HepG2 (cell line): Measurements from ENCODE around the gene ANGPTL2. TPM values are rescaled to one million over a fixed set of nuclear protein-coding genes. Genes with fewer than 3 reads are reported as not detected.

Source experiments
- ATAC-seq: fragments of 200-7000 bp; cut with Tn5 transposase; 3 replicates; pipeline ENCODE4 v1.9.1; 2020; ENCODE audit warnings: mild to moderate bottlenecking, moderate library complexity
- BruUV-seq: library from RNA; stranded (reverse); fragments of 400-500 nt; replicated peaks from 2 replicates; lab custom pipeline; 2021; lab: Mats Ljungman, UMichigan
- CTCF ChIA-PET: fragments of 300-600 bp; formaldehyde crosslinking; extraction: SDS; loops from one replicate; lab custom pipeline; 2021; ENCODE audit warnings: low total read pairs, inconsistent platforms, low intra/inter-chr PET ratio; lab: Yijun Ruan, JAX
- POLR2A ChIA-PET: fragments of 350-600 bp; sonication (Branson Sonifier 250); formaldehyde crosslinking; loops from one replicate; lab custom pipeline; 2020; ENCODE audit warnings: antibody characterized with exemption, inconsistent platforms; lab: Yijun Ruan, JAX
- DNase-seq: peaks from one replicate; pipeline ENCODE4 v3.0.0-alpha.2; 2015; ENCODE audit warnings: low spot score
- FAIRE-seq: peaks from 3 replicates; lab custom pipeline; 2011; peaks lifted over from hg19 to GRCh38; lab: Jason Lieb, UNC
- H2AFZ ChIP-seq: one replicate; pipeline ENCODE4 v1.6.1; 2011; ENCODE audit warnings: low read length, inconsistent platforms
- H3K27ac ChIP-seq: fragments of 300-600 bp; 3 replicates; pipeline ENCODE4 v1.8.0; 2011; ENCODE audit warnings: mixed run types, mild to moderate bottlenecking, mixed read lengths, low read length, inconsistent platforms; ENCODE audit not compliant: insufficient read depth; ENCODE audit errors: extremely low read length
- H3K27me3 ChIP-seq, 2 experiments: fragments of 200-600 bp in 1 of 2; 2 replicates in 1 of 2; 3 replicates in 1 of 2; pipeline versions ENCODE4 v1.6.0 to v1.8.0; 2011; ENCODE audit warnings: low read length in 2 of 2, mild to moderate bottlenecking in 2 of 2, moderate library complexity in 2 of 2, inconsistent platforms in 1 of 2; ENCODE audit not compliant: insufficient read depth in 2 of 2, control insufficient read depth in 1 of 2
- H3K36me3 ChIP-seq, 2 experiments: fragments of 200-600 bp in 1 of 2; replicated peaks in 1 of 2; 2 replicates in 1 of 2; 3 replicates in 1 of 2; pipeline versions ENCODE4 v1.5.1 to v1.8.0; 2011; ENCODE audit warnings: low read length in 2 of 2, inconsistent platforms in 1 of 2; ENCODE audit not compliant: insufficient read depth in 2 of 2, control insufficient read depth in 1 of 2
- H3K4me1 ChIP-seq: 2 replicates; pipeline ENCODE4 v1.5.1; 2012; ENCODE audit warnings: low read length, inconsistent platforms; ENCODE audit not compliant: insufficient read depth
- H3K4me2 ChIP-seq: 2 replicates; pipeline ENCODE4 v1.6.0; 2011; ENCODE audit warnings: low read depth, low read length, inconsistent platforms
- H3K4me3 ChIP-seq, 3 experiments: fragments of 200-600 bp in 1 of 3; sonication (generic), shearing (Covaris generic) in 1 of 3; replicated peaks in 1 of 3; 2 replicates each; pipeline ENCODE4 v1.5.1; 2011 to 2016; ENCODE audit warnings: low read length in 3 of 3, inconsistent platforms in 2 of 3, low read depth in 2 of 3, mild to moderate bottlenecking in 2 of 3, control low read depth in 1 of 3, mixed read lengths in 1 of 3; ENCODE audit not compliant: insufficient read depth in 1 of 3
- H3K79me2 ChIP-seq: one replicate; pipeline ENCODE4 v1.6.1; 2011; ENCODE audit warnings: low read length, inconsistent platforms; ENCODE audit not compliant: insufficient read depth
- H3K9ac ChIP-seq: 2 replicates; pipeline ENCODE4 v1.6.0; 2011; ENCODE audit warnings: mild to moderate bottlenecking, low read depth, low read length, inconsistent platforms; ENCODE audit not compliant: insufficient read depth
- H3K9me3 ChIP-seq: 2 replicates; pipeline ENCODE4 v1.5.1; 2012; ENCODE audit warnings: mild to moderate bottlenecking, low read length
- H4K20me1 ChIP-seq: 2 replicates; pipeline ENCODE4 v1.6.0; 2011; ENCODE audit warnings: inconsistent platforms, mild to moderate bottlenecking, low read length, moderate library complexity; ENCODE audit not compliant: insufficient read depth
- ARID5B ChIP-seq: IDR thresholded peaks from 2 replicates; pipeline ENCODE4 v1.4.0; 2020; ENCODE audit warnings: mild to moderate bottlenecking, missing genetic modification reagents
- CBFB ChIP-seq: sonication (generic); formaldehyde crosslinking; IDR thresholded peaks from 2 replicates; pipeline ENCODE4 v1.4.0; 2020; ENCODE audit warnings: missing genetic modification reagents
- CREB1 ChIP-seq, 2 experiments: fragments of 450-650 bp in 1 of 2; IDR thresholded peaks; 2 replicates each; pipeline ENCODE4 v1.6.1; 2016 to 2017; ENCODE audit warnings: control low read depth in 1 of 2, mild to moderate bottlenecking in 1 of 2, missing compliant biosample characterization in 1 of 2, missing genetic modification characterization in 1 of 2
- ETV5 ChIP-seq: IDR thresholded peaks from 2 replicates; pipeline ENCODE4 v1.6.1; 2018; ENCODE audit warnings: missing biosample characterization, missing genetic modification reagents, inconsistent platforms, borderline replicate concordance
- GTF3A ChIP-seq: sonication (generic); formaldehyde crosslinking; conservative IDR thresholded peaks from 2 replicates; pipeline ENCODE4 v1.4.0; 2020; ENCODE audit warnings: mild to moderate bottlenecking, missing genetic modification reagents
- JUND ChIP-seq: sonication (generic); formaldehyde crosslinking; IDR thresholded peaks from 2 replicates; pipeline ENCODE4 v1.8.0; 2022; ENCODE audit warnings: mild to moderate bottlenecking, missing genetic modification reagents
- KAT7 ChIP-seq: IDR thresholded peaks from 2 replicates; pipeline ENCODE4 v1.6.1; 2018; ENCODE audit warnings: borderline replicate concordance, missing compliant biosample characterization
- NFYC ChIP-seq: IDR thresholded peaks from 2 replicates; pipeline ENCODE4 v1.6.1; 2016; ENCODE audit warnings: missing genetic modification reagents, missing compliant biosample characterization
- NR3C1 ChIP-seq: sonication (generic); formaldehyde crosslinking; IDR thresholded peaks from 2 replicates; pipeline ENCODE4 v1.4.0; 2020; ENCODE audit warnings: missing genetic modification reagents
- SIN3B ChIP-seq: fragments of 150-350 bp; IDR thresholded peaks from 2 replicates; pipeline ENCODE4 v1.6.1; 2014; ENCODE audit warnings: low read length
- TAF1 ChIP-seq: sonication (generic); formaldehyde crosslinking; IDR thresholded peaks from 2 replicates; pipeline ENCODE4 v1.4.0; 2020; ENCODE audit warnings: missing genetic modification reagents
- TBP ChIP-seq: sonication (generic); formaldehyde crosslinking; IDR thresholded peaks from 2 replicates; pipeline ENCODE4 v1.5.0; 2020; ENCODE audit warnings: missing genetic modification reagents
- TRIM24 ChIP-seq: sonication (generic); formaldehyde crosslinking; IDR thresholded peaks from 2 replicates; pipeline ENCODE4 v1.8.0; 2022; ENCODE audit warnings: mild to moderate bottlenecking, missing genetic modification reagents
- ZBTB38 ChIP-seq: sonication (generic); formaldehyde crosslinking; IDR thresholded peaks from 2 replicates; pipeline ENCODE4 v1.5.1; 2020; ENCODE audit warnings: mild to moderate bottlenecking, missing genetic modification reagents
- ZNF251 ChIP-seq: sonication (generic); formaldehyde crosslinking; IDR thresholded peaks from 2 replicates; pipeline ENCODE4 v1.9.0; 2021; ENCODE audit warnings: mild to moderate bottlenecking, missing genetic modification reagents
- ZNF367 ChIP-seq: sonication (generic); formaldehyde crosslinking; IDR thresholded peaks from 2 replicates; pipeline ENCODE4 v1.4.0; 2020; ENCODE audit warnings: missing genetic modification reagents, borderline replicate concordance
- ZNF782 ChIP-seq: sonication (generic); formaldehyde crosslinking; IDR thresholded peaks from 2 replicates; pipeline ENCODE4 v1.4.0; 2020; ENCODE audit warnings: missing genetic modification reagents, mild to moderate bottlenecking, borderline replicate concordance
- WGBS: methylation state at CpG from one replicate; pipeline ENCODE4 v1.1.6; 2017; ENCODE audit warnings: low lambda C conversion rate; 5-methylcytosine and 5-hydroxymethylcytosine counted together
- in situ Hi-C: cut with HindIII; loops from 2 replicates; pipeline ENCODE4 v1.10.0; 2017; ENCODE audit warnings: low pct_unique_long_range_greater_than_20kb; ENCODE audit not compliant: extremely low pct_ligation_motif_present
- intact Hi-C: fragments of 100-400 bp; cut with micrococcal nuclease; formaldehyde crosslinking; loops from one replicate; pipeline ENCODE4 v1.10.0; 2022; ENCODE audit not compliant: unreplicated experiment
- polyA plus RNA-seq, 8 experiments: library from polyadenylated mRNA; depleted of rRNA in 3 of 8; stranded (reverse) in 7 of 8; unstranded in 1 of 8; fragments of >200 nt; fragmentation: Illumina TruSeq in 4 of 8; extraction: Trizol in 4 of 8; gene quantifications; 2 replicates each; pipeline versions ENCODE4 v1.2.1 to v1.2.3, GENCODE V29; 2011 to 2016; ENCODE audit warnings: low read depth in 4 of 8, missing spikeins in 1 of 8, mixed read lengths in 1 of 8; ENCODE audit not compliant: insufficient read depth in 1 of 8
- total RNA-seq, 5 experiments: library from RNA; depleted of rRNA; stranded (reverse); fragments of >200 nt; fragmentation: Illumina TruSeq; extraction: Trizol; gene quantifications; 2 replicates each; pipeline ENCODE4 v1.2.3, GENCODE V29; 2016; ENCODE audit warnings: low read depth in 1 of 5
- TF ChIP-seq, protein P1 (sequence below): sonication (generic); formaldehyde crosslinking; IDR thresholded peaks from 2 replicates; pipeline ENCODE4 v1.4.0; 2020; ENCODE audit warnings: missing genetic modification reagents
- TF ChIP-seq, protein P2 (sequence below): sonication (generic); formaldehyde crosslinking; IDR thresholded peaks from 2 replicates; pipeline ENCODE4 v1.8.0; 2022; ENCODE audit warnings: missing genetic modification reagents, low read depth, mild to moderate bottlenecking, borderline replicate concordance
- TF ChIP-seq, protein P3 (sequence below): sonication (generic); formaldehyde crosslinking; IDR thresholded peaks from 2 replicates; pipeline ENCODE4 v1.4.0; 2020; ENCODE audit warnings: mild to moderate bottlenecking, missing genetic modification reagents

Gene ANGPTL2
- total and polyA plus RNA-seq, 2 of the 13 experiments (the other 11 are each of a cell fraction or from before 2014, with no cell fraction given) = 0.91 to 21.0 TPM

GRCh38 chr9:127140842-127141675, 18.6 kb upstream of the ANGPTL2 start:
- H2AFZ ChIP-seq = no peak overlapping the region
- DNase-seq (no peak), FAIRE-seq (no peak), ATAC-seq (no peak)
- no peak overlapping the region for H3K9ac ChIP-seq
- no peaks in the 10 kb centered on the region for H3K36me3 ChIP-seq
- no peaks in the 10 kb centered on the region for H3K79me2 ChIP-seq
- BruUV-seq = no TSS peak
- H3K27ac ChIP-seq = no peak overlapping the region
- intact Hi-C loops = no loop called here
- no peaks in the 10 kb centered on the region for H3K9me3 ChIP-seq
- ChIA-PET POLR2A (no interaction called here), CTCF (no interaction called here)
- no peak overlapping the region for H3K4me3 ChIP-seq
- TF ChIP-seq, protein P1, sequence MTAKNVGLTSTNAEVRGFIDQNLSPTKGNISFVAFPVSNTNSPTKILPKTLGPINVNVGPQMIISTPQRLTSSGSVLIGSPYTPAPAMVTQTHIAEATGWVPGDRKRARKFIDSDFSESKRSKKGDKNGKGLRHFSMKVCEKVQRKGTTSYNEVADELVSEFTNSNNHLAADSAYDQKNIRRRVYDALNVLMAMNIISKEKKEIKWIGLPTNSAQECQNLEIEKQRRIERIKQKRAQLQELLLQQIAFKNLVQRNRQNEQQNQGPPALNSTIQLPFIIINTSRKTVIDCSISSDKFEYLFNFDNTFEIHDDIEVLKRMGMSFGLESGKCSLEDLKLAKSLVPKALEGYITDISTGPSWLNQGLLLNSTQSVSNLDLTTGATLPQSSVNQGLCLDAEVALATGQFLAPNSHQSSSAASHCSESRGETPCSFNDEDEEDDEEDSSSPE (CRISPR knock-in tag) = no peak
- TF ChIP-seq ARID5B (CRISPR knock-in tag) = no peak
- TF ChIP-seq GTF3A (CRISPR knock-in tag) = no peak
- TF ChIP-seq, protein P2, sequence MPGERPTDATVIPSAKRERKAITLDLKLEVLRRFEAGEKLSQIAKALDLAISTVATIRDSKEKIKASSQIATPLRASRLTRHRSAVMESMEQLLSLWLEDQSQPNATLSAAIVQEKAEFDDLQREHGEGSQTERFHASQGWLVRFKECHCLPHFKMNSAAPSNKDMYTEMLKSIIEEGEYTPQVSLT (CRISPR knock-in tag) = no peak
- no peak for TF ChIP-seq CBFB (CRISPR knock-in tag)
- TF ChIP-seq NR3C1 (CRISPR knock-in tag) = no peak
- TF ChIP-seq ZBTB38 = no peak
- TF ChIP-seq ZNF367 (CRISPR knock-in tag) = no peak
- TF ChIP-seq, protein P3, sequence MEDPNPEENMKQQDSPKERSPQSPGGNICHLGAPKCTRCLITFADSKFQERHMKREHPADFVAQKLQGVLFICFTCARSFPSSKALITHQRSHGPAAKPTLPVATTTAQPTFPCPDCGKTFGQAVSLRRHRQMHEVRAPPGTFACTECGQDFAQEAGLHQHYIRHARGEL = no peak
- TF ChIP-seq ZNF251 = no peak
- no peak for TF ChIP-seq SIN3B
- TF ChIP-seq KAT7 (CRISPR knock-in tag) = no peak
- no peak for TF ChIP-seq TRIM24 (CRISPR knock-in tag)
- TF ChIP-seq ETV5 (CRISPR knock-in tag) = no peak
- TF ChIP-seq TBP (CRISPR knock-in tag) = no peak
- TF ChIP-seq ZNF782 (CRISPR knock-in tag) = no peak
- TF ChIP-seq CREB1 (IDR thresholded peaks at IDR 0.05) = no peak
- TF ChIP-seq CREB1 (CRISPR knock-in tag; IDR thresholded peaks at IDR 0.05) = no peak
- TF ChIP-seq NFYC = no peak
- no peak for TF ChIP-seq TAF1
- no peak for TF ChIP-seq JUND (CRISPR knock-in tag)
- H3K4me2 ChIP-seq = no peak overlapping the region
- peaks cover 8% of the 10 kb centered on the region for H3K4me1 ChIP-seq
- H3K27me3 ChIP-seq = no peaks in the 10 kb centered on the region
- in situ Hi-C loops = no loop called here
- H4K20me1 ChIP-seq = no peaks in the 10 kb centered on the region
- 62% methylated on average over 9 of the region's 9 CpGs for WGBS
